Mesendoderm (in vitro differentiated cells): Measurements from ENCODE around the gene STIM2.

Experiments used
- DNase-seq: peaks from one replicate; pipeline ENCODE4 v3.0.0; 2013
- H2AK5ac ChIP-seq: 2 replicates; pipeline ENCODE4 v1.6.1; 2013; ENCODE audit warnings: low read length, inconsistent platforms
- H2BK120ac ChIP-seq: 2 replicates; pipeline ENCODE4 v1.6.1; 2013; ENCODE audit warnings: low read depth, mild to moderate bottlenecking, low read length, moderate library complexity, mixed read lengths
- H2BK15ac ChIP-seq: replicated peaks from 2 replicates; pipeline ENCODE4 v1.6.1; 2013; ENCODE audit warnings: low read depth, mild to moderate bottlenecking, moderate library complexity
- H2BK5ac ChIP-seq: 2 replicates; pipeline ENCODE4 v1.6.1; 2013; ENCODE audit warnings: low read length, inconsistent platforms
- H3K18ac ChIP-seq: 2 replicates; pipeline ENCODE4 v1.6.1; 2013; ENCODE audit warnings: mild to moderate bottlenecking, low read length, mixed read lengths
- H3K23ac ChIP-seq: one replicate; pipeline ENCODE4 v1.6.1; 2013; ENCODE audit warnings: low read length
- H3K27ac ChIP-seq: 2 replicates; pipeline ENCODE4 v1.5.1; 2013; ENCODE audit warnings: low read depth, mild to moderate bottlenecking, inconsistent platforms, low read length, moderate library complexity
- H3K27me3 ChIP-seq: 2 replicates; pipeline ENCODE4 v1.6.1; 2013; ENCODE audit warnings: low read length, control low read depth, mild to moderate bottlenecking, inconsistent platforms; ENCODE audit not compliant: insufficient read depth, poor library complexity
- H3K36me3 ChIP-seq: 2 replicates; pipeline ENCODE4 v1.6.1; 2013; ENCODE audit warnings: low read length, inconsistent platforms; ENCODE audit not compliant: control insufficient read depth, insufficient read depth
- H3K4ac ChIP-seq: one replicate; pipeline ENCODE4 v1.6.1; 2013; ENCODE audit warnings: low read depth, mild to moderate bottlenecking, low read length, moderate library complexity
- H3K4me1 ChIP-seq: 2 replicates; pipeline ENCODE4 v1.6.1; 2013; ENCODE audit warnings: low read depth, low read length, inconsistent platforms; ENCODE audit not compliant: control insufficient read depth
- H3K4me2 ChIP-seq: 2 replicates; pipeline ENCODE4 v1.6.1; 2013; ENCODE audit warnings: low read length
- H3K4me3 ChIP-seq: 2 replicates; pipeline ENCODE4 v1.5.1; 2013; ENCODE audit warnings: mild to moderate bottlenecking, low read length
- H3K56ac ChIP-seq: one replicate; pipeline ENCODE4 v1.6.1; 2013; ENCODE audit warnings: low read length
- H3K79me1 ChIP-seq: 2 replicates; pipeline ENCODE4 v1.6.1; 2013; ENCODE audit warnings: low read length, inconsistent platforms
- H3K79me2 ChIP-seq: 2 replicates; pipeline ENCODE4 v1.6.1; 2013; ENCODE audit warnings: mild to moderate bottlenecking, low read length; ENCODE audit not compliant: control insufficient read depth, insufficient read depth
- H3K9ac ChIP-seq: 2 replicates; pipeline ENCODE4 v1.6.1; 2013; ENCODE audit warnings: low read length, inconsistent platforms
- H4K5ac ChIP-seq: one replicate; pipeline ENCODE4 v1.6.1; 2013; ENCODE audit warnings: low read length
- H4K8ac ChIP-seq: one replicate; pipeline ENCODE4 v1.6.1; 2013; ENCODE audit warnings: low read depth, mild to moderate bottlenecking, control low read depth, low read length, moderate library complexity
- WGBS: extraction: QIAGEN DNeasy Blood & Tissue Kit; methylation state at CpG from one replicate; pipeline ENCODE4 v1.1.7; 2013; ENCODE audit warnings: low lambda C conversion rate, missing lambda C conversion rate; ENCODE audit not compliant: insufficient coverage; ENCODE audit errors: extremely low coverage; 5-methylcytosine and 5-hydroxymethylcytosine counted together

Gene STIM2

GRCh38 chr4:27057053-27057452 lies 196.4 kb downstream of the STIM2 start:
- Histone ChIP-seq H3K79me1 (no peaks in the 10 kb centered on the region), H2BK120ac (no peak overlapping the region), H3K79me2 (no peaks in the 10 kb centered on the region), H3K4ac (no peak overlapping the region), H4K8ac (peak overlapping the region; percentile 77), H3K4me1 (no peaks in the 10 kb centered on the region), H3K18ac (no peak overlapping the region), H3K27ac (no peak overlapping the region), H2BK15ac (no peak overlapping the region), H4K5ac (no peak overlapping the region), H2BK5ac (no peak overlapping the region), H3K9ac (no peak overlapping the region), H3K4me3 (no peak overlapping the region), H3K36me3 (no peaks in the 10 kb centered on the region), H3K56ac (no peak overlapping the region), H3K27me3 (no peaks in the 10 kb centered on the region), H3K23ac (no peak overlapping the region), H2AK5ac (no peak overlapping the region), H3K4me2 (no peak overlapping the region)
- whole genome bisulfite sequencing = no CpG with 5 or more reads among the region's 10 CpGs
- no peak for DNase-seq

- no peak overlapping the region for H3K23ac ChIP-seq
- H3K27ac ChIP-seq = no peak overlapping the region
- H3K4me3 ChIP-seq = no peak overlapping the region
- no peak overlapping the region for H3K4me2 ChIP-seq
- H2BK120ac ChIP-seq = no peak overlapping the region
- WGBS = no CpG with 5 or more reads among the region's 6 CpGs
- no peak overlapping the region for H3K9ac ChIP-seq
- no peaks in the 10 kb centered on the region for H3K27me3 ChIP-seq
- H2BK5ac ChIP-seq = no peak overlapping the region
- H3K18ac ChIP-seq = no peak overlapping the region
- no peak overlapping the region for H3K56ac ChIP-seq
- H4K5ac ChIP-seq = no peak overlapping the region
- H3K36me3 ChIP-seq = no peaks in the 10 kb centered on the region
- H3K4ac ChIP-seq = no peak overlapping the region
- H3K4me1 ChIP-seq = no peaks in the 10 kb centered on the region
- no peak overlapping the region for H2BK15ac ChIP-seq
- no peaks in the 10 kb centered on the region for H3K79me1 ChIP-seq
- H2AK5ac ChIP-seq = no peak overlapping the region
- DNase-seq = no peak
- H3K79me2 ChIP-seq = no peaks in the 10 kb centered on the region
- no peak overlapping the region for H4K8ac ChIP-seq
Measured at GRCh38 chr4:27057662-27058061, 197.0 kb downstream of the STIM2 start.

GRCh38 chr4:27058819-27059406 lies 198.3 kb downstream of the STIM2 start:
- no CpG with 5 or more reads among the region's 5 CpGs for WGBS
- Histone ChIP-seq H3K4me3 (no peak overlapping the region), H3K9ac (no peak overlapping the region), H2AK5ac (no peak overlapping the region), H3K79me1 (no peaks in the 10 kb centered on the region), H4K5ac (no peak overlapping the region), H3K23ac (no peak overlapping the region), H3K4me1 (no peaks in the 10 kb centered on the region), H3K36me3 (no peaks in the 10 kb centered on the region), H3K4me2 (no peak overlapping the region), H3K27me3 (no peaks in the 10 kb centered on the region), H3K4ac (no peak overlapping the region), H3K18ac (no peak overlapping the region), H3K56ac (no peak overlapping the region), H2BK120ac (no peak overlapping the region), H3K27ac (no peak overlapping the region), H3K79me2 (no peaks in the 10 kb centered on the region), H2BK15ac (no peak overlapping the region), H4K8ac (no peak overlapping the region), H2BK5ac (no peak overlapping the region)
- DNase-seq = no peak

GRCh38 chr4:27059446-27059845 lies 198.8 kb downstream of the STIM2 start:
- Histone ChIP-seq H3K4me2 (no peak overlapping the region), H4K5ac (no peak overlapping the region), H3K18ac (no peak overlapping the region), H3K27ac (no peak overlapping the region), H3K4me1 (no peaks in the 10 kb centered on the region), H3K56ac (no peak overlapping the region), H2BK5ac (no peak overlapping the region), H3K9ac (no peak overlapping the region), H3K4me3 (no peak overlapping the region), H3K79me2 (no peaks in the 10 kb centered on the region), H3K36me3 (no peaks in the 10 kb centered on the region), H2BK120ac (no peak overlapping the region), H2BK15ac (no peak overlapping the region), H3K27me3 (no peaks in the 10 kb centered on the region), H2AK5ac (no peak overlapping the region), H4K8ac (no peak overlapping the region), H3K79me1 (no peaks in the 10 kb centered on the region), H3K23ac (no peak overlapping the region), H3K4ac (no peak overlapping the region)
- no peak for DNase-seq
- no CpG with 5 or more reads among the region's 5 CpGs for WGBS

GRCh38 chr4:27062256-27062655 lies 201.6 kb downstream of the STIM2 start:
- Histone ChIP-seq H3K79me1 (no peaks in the 10 kb centered on the region), H3K9ac (no peak overlapping the region), H2BK15ac (no peak overlapping the region), H3K27ac (no peak overlapping the region), H3K4me1 (no peaks in the 10 kb centered on the region), H3K4me3 (no peak overlapping the region), H2AK5ac (no peak overlapping the region), H4K8ac (no peak overlapping the region), H2BK120ac (no peak overlapping the region), H4K5ac (no peak overlapping the region), H3K4ac (no peak overlapping the region), H2BK5ac (no peak overlapping the region), H3K18ac (no peak overlapping the region), H3K4me2 (no peak overlapping the region), H3K27me3 (no peaks in the 10 kb centered on the region), H3K56ac (no peak overlapping the region), H3K36me3 (no peaks in the 10 kb centered on the region), H3K79me2 (no peaks in the 10 kb centered on the region), H3K23ac (no peak overlapping the region)
- WGBS = no CpG with 5 or more reads among the region's 7 CpGs
- no peak for DNase-seq

GRCh38 chr4:27066591-27066990 lies 205.9 kb downstream of the STIM2 start:
- Histone ChIP-seq H4K5ac (no peak overlapping the region), H3K4me1 (no peaks in the 10 kb centered on the region), H3K27ac (no peak overlapping the region), H3K56ac (no peak overlapping the region), H3K4me2 (no peak overlapping the region), H2BK5ac (no peak overlapping the region), H2AK5ac (no peak overlapping the region), H2BK120ac (no peak overlapping the region), H3K79me1 (no peaks in the 10 kb centered on the region), H3K23ac (no peak overlapping the region), H3K4ac (no peak overlapping the region), H4K8ac (no peak overlapping the region), H3K27me3 (no peaks in the 10 kb centered on the region), H3K36me3 (no peaks in the 10 kb centered on the region), H3K4me3 (no peak overlapping the region), H3K79me2 (no peaks in the 10 kb centered on the region), H3K18ac (no peak overlapping the region), H3K9ac (no peak overlapping the region), H2BK15ac (no peak overlapping the region)
- DNase-seq = no peak
- WGBS = no CpG with 5 or more reads among the region's 3 CpGs
